H1 (cell line): ENCODE results near the gene LCN10.

Experiments
- BCL11A ChIP-seq, 2 experiments: IDR thresholded peaks; one replicate each; pipeline ENCODE4 v1.6.1; 2011; ENCODE audit warnings: low read depth in 2 of 2, low read length in 2 of 2, mild to moderate bottlenecking in 2 of 2
- CHD1 ChIP-seq: IDR thresholded peaks from 2 replicates; pipeline ENCODE4 v1.6.1; 2012; ENCODE audit warnings: low read depth, low read length, improper control_type of control experiment
- EP300 ChIP-seq, 2 experiments: IDR thresholded peaks; 1 replicate in 1 of 2; 2 replicates in 1 of 2; pipeline ENCODE4 v1.6.1; 2011 to 2012; ENCODE audit warnings: low read depth in 2 of 2, low read length in 2 of 2, mild to moderate bottlenecking in 2 of 2, borderline replicate concordance in 1 of 2, inconsistent platforms in 1 of 2, moderate library complexity in 1 of 2
- GABPA ChIP-seq: IDR thresholded peaks from 2 replicates; pipeline ENCODE4 v1.6.1; 2011; ENCODE audit warnings: mild to moderate bottlenecking, low read length, moderate library complexity, borderline replicate concordance; ENCODE audit not compliant: insufficient read depth
- POLR2A ChIP-seq, 2 experiments: IDR thresholded peaks; 1 replicate in 1 of 2; 2 replicates in 1 of 2; pipeline ENCODE4 v1.6.1; 2011; ENCODE audit warnings: low read depth in 2 of 2, low read length in 2 of 2, mild to moderate bottlenecking in 2 of 2; ENCODE audit errors: control extremely low read depth in 1 of 2
- RFX5 ChIP-seq: IDR thresholded peaks from 2 replicates; pipeline ENCODE4 v1.6.1; 2011; ENCODE audit warnings: low read depth, low read length, improper control_type of control experiment, borderline replicate concordance
- RNF2 ChIP-seq: fragments of 200-900, 300-1000 bp; sonication (generic); IDR thresholded peaks from 2 replicates; pipeline ENCODE4 v1.7.1; 2016; ENCODE audit warnings: borderline replicate concordance, low read depth, mild to moderate bottlenecking, antibody characterized with exemption, low read length; ENCODE audit not compliant: poor library complexity, severe bottlenecking; ENCODE audit errors: missing control alignments
- TF ChIP-seq, protein P1 (sequence below): IDR thresholded peaks from 2 replicates; pipeline ENCODE4 v1.6.1; 2011; ENCODE audit warnings: low read length, improper control_type of control experiment
- TF ChIP-seq, protein P2 (sequence below), 3 experiments: IDR thresholded peaks; 1 replicate in 2 of 3; 2 replicates in 1 of 3; pipeline versions ENCODE4 v1.5.1 to v1.6.1; 2011; ENCODE audit warnings: low read length in 3 of 3, mild to moderate bottlenecking in 3 of 3, inconsistent platforms in 2 of 3, low read depth in 1 of 3, moderate library complexity in 1 of 3; ENCODE audit not compliant: insufficient read depth in 1 of 3; ENCODE audit errors: control extremely low read depth in 1 of 3

DNA sequence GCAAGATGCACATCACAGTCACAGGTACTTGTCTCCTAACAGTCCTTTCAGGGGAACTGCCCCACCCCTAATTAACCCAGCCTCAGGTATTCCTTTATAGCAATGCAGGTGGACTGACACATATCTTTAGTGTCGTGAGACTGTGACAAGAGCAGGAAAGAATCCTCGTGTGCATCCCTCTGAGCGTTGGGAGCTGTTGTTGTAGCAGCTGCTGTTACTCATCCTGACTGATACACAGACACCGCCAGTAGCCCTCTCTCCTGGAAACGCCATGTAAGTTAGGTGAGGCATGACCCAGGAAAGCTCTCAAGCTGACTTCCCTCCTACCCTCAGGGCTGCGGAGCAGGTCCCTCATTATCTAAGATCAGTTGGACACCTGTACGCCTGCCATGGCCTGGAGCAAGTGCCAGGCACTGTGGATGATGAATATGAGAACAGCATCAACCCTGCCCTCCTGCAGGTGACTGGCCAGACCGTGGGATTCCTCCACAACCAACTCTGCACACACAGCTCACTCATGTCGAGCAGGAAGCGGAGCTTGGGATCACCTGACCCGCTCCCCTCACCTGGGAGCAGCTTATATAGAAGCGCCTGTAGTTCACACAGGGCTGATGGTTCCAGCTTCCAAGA, 31.8 kb upstream of the LCN10 start:
- TF ChIP-seq RFX5 (no peak), BCL11A (IDR thresholded peaks at IDR 0.05; ENCODE audit: low read depth in 2 of 2, low read length in 2 of 2) (no peak), RNF2 (no peak), CHD1 (no peak), POLR2A (IDR thresholded peaks at IDR 0.05; ENCODE audit: control extremely low read depth in 1 of 2, low read depth in 2 of 2, low read length in 2 of 2) (no peak), EP300 (IDR thresholded peaks at IDR 0.05; ENCODE audit: borderline replicate concordance in 1 of 2, low read depth in 2 of 2, low read length in 2 of 2) (no peak), GABPA (no peak)
- TF ChIP-seq, protein P1, sequence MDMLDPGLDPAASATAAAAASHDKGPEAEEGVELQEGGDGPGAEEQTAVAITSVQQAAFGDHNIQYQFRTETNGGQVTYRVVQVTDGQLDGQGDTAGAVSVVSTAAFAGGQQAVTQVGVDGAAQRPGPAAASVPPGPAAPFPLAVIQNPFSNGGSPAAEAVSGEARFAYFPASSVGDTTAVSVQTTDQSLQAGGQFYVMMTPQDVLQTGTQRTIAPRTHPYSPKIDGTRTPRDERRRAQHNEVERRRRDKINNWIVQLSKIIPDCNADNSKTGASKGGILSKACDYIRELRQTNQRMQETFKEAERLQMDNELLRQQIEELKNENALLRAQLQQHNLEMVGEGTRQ = no peak
- TF ChIP-seq, protein P2, sequence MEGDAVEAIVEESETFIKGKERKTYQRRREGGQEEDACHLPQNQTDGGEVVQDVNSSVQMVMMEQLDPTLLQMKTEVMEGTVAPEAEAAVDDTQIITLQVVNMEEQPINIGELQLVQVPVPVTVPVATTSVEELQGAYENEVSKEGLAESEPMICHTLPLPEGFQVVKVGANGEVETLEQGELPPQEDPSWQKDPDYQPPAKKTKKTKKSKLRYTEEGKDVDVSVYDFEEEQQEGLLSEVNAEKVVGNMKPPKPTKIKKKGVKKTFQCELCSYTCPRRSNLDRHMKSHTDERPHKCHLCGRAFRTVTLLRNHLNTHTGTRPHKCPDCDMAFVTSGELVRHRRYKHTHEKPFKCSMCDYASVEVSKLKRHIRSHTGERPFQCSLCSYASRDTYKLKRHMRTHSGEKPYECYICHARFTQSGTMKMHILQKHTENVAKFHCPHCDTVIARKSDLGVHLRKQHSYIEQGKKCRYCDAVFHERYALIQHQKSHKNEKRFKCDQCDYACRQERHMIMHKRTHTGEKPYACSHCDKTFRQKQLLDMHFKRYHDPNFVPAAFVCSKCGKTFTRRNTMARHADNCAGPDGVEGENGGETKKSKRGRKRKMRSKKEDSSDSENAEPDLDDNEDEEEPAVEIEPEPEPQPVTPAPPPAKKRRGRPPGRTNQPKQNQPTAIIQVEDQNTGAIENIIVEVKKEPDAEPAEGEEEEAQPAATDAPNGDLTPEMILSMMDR (IDR thresholded peaks at IDR 0.05; ENCODE audit: control extremely low read depth in 1 of 3, insufficient read depth in 1 of 3, low read depth in 1 of 3, low read length in 3 of 3) = no peak
